Liver (tissue), 9 donors: Measurements from ENCODE around the gene MOGAT3. TPM values are rescaled to one million over a fixed set of nuclear protein-coding genes. Genes with fewer than 3 reads are reported as not detected.

ENCODE experiments used
- DNase-seq: peaks from one replicate; pipeline ENCODE4 v3.0.0-alpha.2; 2017; ENCODE audit warnings: low spot score
- H3K27ac ChIP-seq, 2 donors: one replicate each; pipeline ENCODE4 v1.7.0; 2013; ENCODE audit warnings: inconsistent platforms in 2 of 2, low read length in 2 of 2, control low read depth in 1 of 2, low read depth in 1 of 2, mild to moderate bottlenecking in 1 of 2
- H3K27me3 ChIP-seq, 4 donors: one replicate each; pipeline versions ENCODE4 v1.6.1 to v1.7.0; 2013; ENCODE audit warnings: low read length in 3 of 4, inconsistent platforms in 1 of 4, mild to moderate bottlenecking in 1 of 4, moderate library complexity in 1 of 4; ENCODE audit not compliant: control insufficient read depth in 4 of 4, insufficient read depth in 4 of 4
- H3K36me3 ChIP-seq, 4 donors: one replicate each; pipeline versions ENCODE4 v1.6.1 to v1.7.0; 2013; ENCODE audit warnings: low read length in 3 of 4, mild to moderate bottlenecking in 3 of 4, low read depth in 1 of 4, moderate library complexity in 1 of 4; ENCODE audit not compliant: control insufficient read depth in 4 of 4, insufficient read depth in 3 of 4
- H3K4me1 ChIP-seq, 4 donors: one replicate each; pipeline versions ENCODE4 v1.6.1 to v1.7.0; 2013; ENCODE audit warnings: low read length in 3 of 4, mild to moderate bottlenecking in 3 of 4, moderate library complexity in 1 of 4; ENCODE audit not compliant: control insufficient read depth in 4 of 4, insufficient read depth in 4 of 4
- H3K4me3 ChIP-seq, 3 donors: one replicate each; pipeline versions ENCODE4 v1.6.1 to v1.7.0; 2013; ENCODE audit warnings: low read length in 3 of 3, control low read depth in 1 of 3, low read depth in 1 of 3, mild to moderate bottlenecking in 1 of 3
- H3K9ac ChIP-seq, 2 donors: one replicate each; pipeline ENCODE4 v1.7.0; 2013; ENCODE audit warnings: low read length in 2 of 2, mild to moderate bottlenecking in 2 of 2, moderate library complexity in 2 of 2, control low read depth in 1 of 2, low read depth in 1 of 2
- H3K9me3 ChIP-seq, 4 donors: one replicate each; pipeline versions ENCODE4 v1.6.1 to v1.7.0; 2013; ENCODE audit warnings: low read length in 3 of 4; ENCODE audit not compliant: control insufficient read depth in 4 of 4
- ATF3 ChIP-seq: IDR thresholded peaks from 2 replicates; pipeline ENCODE4 v1.6.1; 2016; ENCODE audit warnings: antibody characterized with exemption
- CTCF ChIP-seq: fragments of 150-350 bp; IDR thresholded peaks from 2 replicates; pipeline ENCODE4 v1.5.1; 2017; ENCODE audit warnings: improper control_type of control experiment, low read depth, low read length; ENCODE audit not compliant: missing input control
- EGR1 ChIP-seq, 2 donors: IDR thresholded peaks; 2 replicates each; pipeline ENCODE4 v1.6.1; 2016 to 2018; ENCODE audit warnings: antibody characterized with exemption in 2 of 2, low read depth in 2 of 2
- FOXA1 ChIP-seq: IDR thresholded peaks from 2 replicates; pipeline ENCODE4 v1.6.1; 2016; ENCODE audit warnings: antibody characterized with exemption
- FOXA2 ChIP-seq: IDR thresholded peaks from 2 replicates; pipeline ENCODE4 v1.6.1; 2016; ENCODE audit warnings: antibody characterized with exemption
- GABPA ChIP-seq, 2 donors: IDR thresholded peaks in 1 of 2; conservative IDR thresholded peaks in 1 of 2; 2 replicates each; pipeline ENCODE4 v1.6.1; 2016; ENCODE audit warnings: antibody characterized with exemption in 2 of 2, mild to moderate bottlenecking in 1 of 2, moderate library complexity in 1 of 2
- HNF4A ChIP-seq, 2 donors: conservative IDR thresholded peaks; 2 replicates each; pipeline ENCODE4 v1.6.1; 2016; ENCODE audit warnings: antibody characterized with exemption in 2 of 2, mild to moderate bottlenecking in 2 of 2
- HNF4G ChIP-seq: IDR thresholded peaks from 2 replicates; pipeline ENCODE4 v1.6.1; 2016; ENCODE audit warnings: antibody characterized with exemption
- MAX ChIP-seq: IDR thresholded peaks from 2 replicates; pipeline ENCODE4 v1.6.1; 2016; ENCODE audit warnings: antibody characterized with exemption
- NR2F2 ChIP-seq: IDR thresholded peaks from 2 replicates; pipeline ENCODE4 v1.6.1; 2016; ENCODE audit warnings: antibody characterized with exemption
- REST ChIP-seq: IDR thresholded peaks from 2 replicates; pipeline ENCODE4 v1.6.1; 2016; ENCODE audit warnings: antibody characterized with exemption, mild to moderate bottlenecking
- RXRA ChIP-seq, 2 donors: IDR thresholded peaks; 2 replicates each; pipeline ENCODE4 v1.6.1; 2017 to 2018; ENCODE audit warnings: antibody characterized with exemption in 2 of 2, mild to moderate bottlenecking in 1 of 2
- SP1 ChIP-seq: IDR thresholded peaks from 2 replicates; pipeline ENCODE4 v1.6.1; 2018; ENCODE audit warnings: antibody characterized with exemption, mild to moderate bottlenecking
- TAF1 ChIP-seq: conservative IDR thresholded peaks from 2 replicates; pipeline ENCODE4 v1.6.1; 2016; ENCODE audit warnings: antibody characterized with exemption, mild to moderate bottlenecking
- YY1 ChIP-seq: IDR thresholded peaks from 2 replicates; pipeline ENCODE4 v1.6.1; 2016; ENCODE audit warnings: antibody characterized with exemption, mild to moderate bottlenecking
- ZBTB33 ChIP-seq: IDR thresholded peaks from 2 replicates; pipeline ENCODE4 v1.6.1; 2016; ENCODE audit warnings: antibody characterized with exemption
- WGBS: extraction: QIAGEN DNeasy Blood & Tissue Kit; methylation state at CpG from one replicate; pipeline ENCODE4 v1.1.7; 2013; 5-methylcytosine and 5-hydroxymethylcytosine counted together
- polyA plus RNA-seq, 2 donors: library from polyadenylated mRNA; stranded (reverse) in 1 of 2; unstranded in 1 of 2; fragments of 200-250 nt in 1 of 2; fragments of >200 nt in 1 of 2; fragmentation: Nextera tagmentation in 1 of 2; extraction: Ambion mirVana in 1 of 2; gene quantifications; one replicate each; pipeline versions ENCODE4 v1.2.1 to v1.2.3, GENCODE V29; 2013 to 2015
- total RNA-seq, 2 donors: library from RNA; depleted of rRNA; stranded (reverse); fragments of >200 nt; gene quantifications; one replicate each; pipeline ENCODE4 v1.2.3, GENCODE V29; 2014
- donor health status: healthy.
- donor health status: healthy.
- donor health status: healthy.
- donor health status: healthy.
- donor health status: healthy.

MOGAT3 gene
- total and polyA plus RNA-seq, 4 donors = 1.8 to 7.9 (median 3.7) TPM

- H3K9ac ChIP-seq = no peak overlapping the region
- WGBS = 5% methylated on average over 79 of the region's 79 CpGs
- TF ChIP-seq NR2F2 = no peak
- no peak for TF ChIP-seq SP1
- no peak for TF ChIP-seq FOXA1
- no peak for TF ChIP-seq EGR1 (IDR thresholded peaks at IDR 0.05; ENCODE audit: low read depth in 2 of 2)
- no peak for TF ChIP-seq GABPA (IDR thresholded peaks at IDR 0.05 in 1 of 2, conservative IDR thresholded peaks at IDR 0.05 in 1 of 2)
- TF ChIP-seq HNF4G = no peak
- TF ChIP-seq FOXA2 = no peak
- no peak for TF ChIP-seq ZBTB33
- no peak for TF ChIP-seq ATF3
- no peak for TF ChIP-seq REST
- H3K27me3 ChIP-seq = peaks cover 6 to 19% (median 16%) of the 10 kb centered on the region in 4 donors
- H3K9me3 ChIP-seq = no peaks in the 10 kb centered on the region
- H3K4me1 ChIP-seq = peaks cover 8 to 33% (median 16%) of the 10 kb centered on the region in 4 donors
- H3K36me3 ChIP-seq = no peaks in the 10 kb centered on the region
- no peak overlapping the region for H3K27ac ChIP-seq
- no peak overlapping the region for H3K4me3 ChIP-seq
- no peak for DNase-seq
Measured at GRCh38 chr7:101172005-101172853, 28.6 kb downstream of the MOGAT3 start.

GRCh38 chr7:101171442-101171837 is 29.4 kb downstream of the MOGAT3 start:
- peaks cover 6 to 19% (median 16%) of the 10 kb centered on the region in 4 donors for H3K27me3 ChIP-seq
- H3K4me1 ChIP-seq = peaks cover 8 to 33% (median 16%) of the 10 kb centered on the region in 4 donors
- no peaks in the 10 kb centered on the region for H3K9me3 ChIP-seq
- DNase-seq = no peak
- H3K4me3 ChIP-seq = no peak overlapping the region
- H3K36me3 ChIP-seq = no peaks in the 10 kb centered on the region
- WGBS = 2% methylated on average over 13 of the region's 13 CpGs
- H3K27ac ChIP-seq = no peak overlapping the region
- no peak overlapping the region for H3K9ac ChIP-seq
- TF ChIP-seq EGR1 (IDR thresholded peaks at IDR 0.05; ENCODE audit: low read depth in 2 of 2) (no peak), HNF4G (no peak), HNF4A (conservative IDR thresholded peaks at IDR 0.05) (no peak), REST (no peak), YY1 (no peak), GABPA (IDR thresholded peaks at IDR 0.05 in 1 of 2, conservative IDR thresholded peaks at IDR 0.05 in 1 of 2) (no peak), ZBTB33 (no peak), SP1 (no peak), RXRA (IDR thresholded peaks at IDR 0.05) (no peak), CTCF (no peak), FOXA1 (no peak), TAF1 (no peak), FOXA2 (no peak), MAX (no peak)
